GM21360 (cell line): ENCODE data around the gene COL8A2.
"Not testable (repeated sequence)": the region's sequence is repeated elsewhere in the genome, so short reads cannot be mapped to it uniquely, and the experiment has no call there.

Source experiments
- ATAC-seq: cut with Tn5 transposase; IDR thresholded peaks from one replicate; pipeline ENCODE4 v1.9.1; 2021; ENCODE audit warnings: mild to moderate bottlenecking, moderate library complexity; ENCODE audit not compliant: unreplicated experiment

COL8A2 gene

DNA sequence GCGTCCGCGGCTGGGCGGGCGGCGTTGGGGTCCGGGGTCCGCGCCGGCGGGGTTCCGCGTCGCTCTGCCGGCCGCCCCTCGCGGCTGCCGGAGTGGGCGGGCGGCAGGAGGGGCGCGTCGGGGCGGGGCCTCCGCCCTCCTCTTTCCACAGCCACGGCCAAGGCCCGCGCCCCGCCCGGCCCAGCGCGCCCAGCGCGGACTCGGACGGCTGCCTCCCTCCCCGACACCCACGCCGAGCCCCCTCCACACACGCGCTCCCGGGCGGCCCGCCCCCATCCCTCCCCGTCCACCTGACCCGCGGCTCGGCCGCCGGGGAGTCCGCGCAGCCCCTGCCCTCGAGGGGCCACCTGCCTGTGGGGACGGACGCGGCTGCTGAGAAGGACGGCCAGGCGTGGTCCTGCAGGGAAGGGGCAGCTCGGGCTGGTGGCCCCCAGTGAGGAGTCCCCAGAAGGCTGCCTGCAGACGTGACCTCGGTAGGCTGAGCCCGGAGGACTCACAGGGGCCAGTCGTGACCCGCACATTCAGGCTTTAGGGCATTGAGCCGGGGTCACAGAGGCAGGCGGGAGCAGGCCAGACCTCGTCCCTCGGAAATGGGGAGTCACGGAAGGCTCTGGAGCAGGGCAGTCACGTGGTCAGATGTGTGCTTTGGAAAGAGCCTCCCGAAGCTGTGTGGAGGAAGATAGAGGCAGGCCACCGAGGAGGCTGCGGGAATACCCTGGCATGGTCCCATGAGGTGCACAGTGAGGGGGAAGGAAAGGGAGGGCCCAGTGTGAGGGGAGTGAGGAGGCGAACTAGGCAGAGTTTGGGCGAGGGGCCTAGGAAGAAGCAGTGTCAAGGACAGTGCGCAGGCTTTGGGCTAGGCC lies at the start of gene COL8A2:
TSS of gene COL8A2 (minus strand) at position 94 of the 863 bp plus-strand sequence. CDS start 24,980 bp downstream, outside the sequence.
- ATAC-seq = no peak

GRCh38 chr1:36174713-36175112 lies 49.7 kb upstream of the COL8A2 start:
- no peak for ATAC-seq

- ATAC-seq = no peak
Measured at GRCh38 chr1:36172983-36173382, 48.0 kb upstream of the COL8A2 start.

GRCh38 chr1:36172017-36172747 lies 47.2 kb upstream of the COL8A2 start:
- ATAC-seq = no peak

DNA sequence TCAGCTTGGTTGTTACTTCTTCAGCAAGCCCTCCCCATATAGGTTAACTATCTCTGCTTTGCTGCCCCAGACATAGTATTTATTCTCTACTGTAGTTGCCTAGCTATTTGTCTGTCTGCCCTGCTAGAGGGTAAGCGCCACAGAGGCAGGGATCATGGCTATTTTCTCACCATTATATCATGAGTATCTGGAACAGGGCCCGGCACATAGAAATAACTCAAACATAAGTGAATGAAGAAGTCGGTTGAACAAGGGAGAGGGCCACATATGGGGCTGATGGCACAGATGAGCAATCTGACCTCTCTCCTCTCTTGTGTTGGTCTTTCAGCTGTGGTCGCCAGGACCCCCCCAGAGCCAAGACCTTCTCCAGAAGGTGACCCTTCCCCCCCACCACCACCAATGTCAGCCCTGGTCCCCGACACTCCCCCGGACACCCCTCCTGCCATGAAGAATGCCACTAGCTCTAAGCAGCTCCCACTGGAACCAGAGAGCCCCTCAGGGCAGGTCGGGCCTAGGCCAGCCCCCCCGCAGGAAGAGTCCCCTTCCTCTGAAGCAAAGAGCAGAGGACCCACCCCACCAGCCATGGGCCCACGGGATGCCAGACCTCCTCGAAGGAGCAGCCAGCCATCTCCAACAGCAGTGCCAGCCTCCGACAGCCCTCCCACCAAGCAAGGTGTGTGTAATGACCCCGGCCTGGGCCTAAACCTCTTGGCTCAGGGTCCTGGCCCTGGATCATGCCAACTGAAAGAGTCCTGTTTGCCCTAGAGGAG lies 45.8 kb upstream of the COL8A2 start:
- ATAC-seq = no peak

- ATAC-seq = no peak
Measured at GRCh38 chr1:36168514-36168913, 43.5 kb upstream of the COL8A2 start.

- ATAC-seq = no peak
Measured at GRCh38 chr1:36166938-36167905, 42.2 kb upstream of the COL8A2 start.

DNA sequence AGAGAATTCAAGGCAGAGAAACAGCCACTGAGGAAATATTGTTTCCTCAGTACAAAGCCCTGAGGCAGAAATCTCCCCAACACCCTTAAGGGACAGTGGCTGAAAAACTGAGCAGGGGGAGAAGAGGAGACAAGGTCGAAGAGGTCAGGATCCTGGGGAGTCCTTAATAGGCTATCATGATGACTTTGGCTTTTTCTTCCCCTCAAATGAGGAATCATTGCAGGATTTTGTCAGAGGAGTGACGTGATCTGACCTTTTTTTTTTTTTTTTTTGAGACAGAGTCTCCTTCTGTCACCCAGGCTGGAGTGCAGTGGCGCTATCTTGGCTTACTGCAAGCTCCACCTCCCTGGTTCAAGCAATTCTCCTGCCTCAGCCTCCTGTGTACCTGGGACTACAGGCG lies 41.1 kb upstream of the COL8A2 start:
- ATAC-seq = no peak

- no peak for ATAC-seq
Measured at GRCh38 chr1:36165145-36165544, 40.1 kb upstream of the COL8A2 start.

DNA sequence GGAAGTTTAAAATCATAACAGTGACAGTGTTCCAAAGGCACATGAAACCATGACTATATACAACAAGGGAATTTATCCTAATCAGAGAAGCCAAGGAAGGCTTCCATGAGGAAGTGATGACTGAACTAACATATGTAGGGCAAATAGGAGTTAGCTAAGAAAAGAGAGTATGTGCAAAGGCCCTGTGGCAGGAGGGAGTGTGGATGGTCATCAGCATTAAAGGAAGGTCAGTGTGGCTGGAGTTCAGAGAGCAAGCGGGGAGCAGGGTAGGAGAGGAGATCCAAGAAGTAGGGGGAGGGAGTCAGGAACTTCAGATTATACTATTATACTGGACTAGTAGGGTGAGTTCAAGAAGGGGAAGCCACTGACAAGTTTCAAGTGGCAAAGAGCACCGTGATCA lies 39.3 kb upstream of the COL8A2 start:
- no peak for ATAC-seq

DNA sequence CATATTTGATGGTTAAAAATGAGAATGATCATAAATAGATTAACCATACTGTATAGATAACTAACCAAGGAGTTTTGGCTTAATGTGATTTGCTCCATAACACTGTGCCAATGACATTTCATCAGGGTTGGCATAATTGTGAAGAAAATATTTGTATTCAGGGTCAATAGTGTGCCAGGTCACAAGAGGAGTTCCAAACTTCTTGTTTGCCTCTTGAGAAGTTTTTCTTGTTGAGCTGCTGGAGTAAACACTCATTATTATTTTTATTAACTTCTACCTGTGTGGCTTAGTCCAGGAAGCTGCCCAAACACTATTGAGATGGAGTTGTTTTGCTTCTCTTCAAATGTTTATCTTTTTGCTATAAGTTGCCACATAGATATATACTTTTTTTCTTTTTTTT lies 38.4 kb upstream of the COL8A2 start:
- no peak for ATAC-seq

DNA sequence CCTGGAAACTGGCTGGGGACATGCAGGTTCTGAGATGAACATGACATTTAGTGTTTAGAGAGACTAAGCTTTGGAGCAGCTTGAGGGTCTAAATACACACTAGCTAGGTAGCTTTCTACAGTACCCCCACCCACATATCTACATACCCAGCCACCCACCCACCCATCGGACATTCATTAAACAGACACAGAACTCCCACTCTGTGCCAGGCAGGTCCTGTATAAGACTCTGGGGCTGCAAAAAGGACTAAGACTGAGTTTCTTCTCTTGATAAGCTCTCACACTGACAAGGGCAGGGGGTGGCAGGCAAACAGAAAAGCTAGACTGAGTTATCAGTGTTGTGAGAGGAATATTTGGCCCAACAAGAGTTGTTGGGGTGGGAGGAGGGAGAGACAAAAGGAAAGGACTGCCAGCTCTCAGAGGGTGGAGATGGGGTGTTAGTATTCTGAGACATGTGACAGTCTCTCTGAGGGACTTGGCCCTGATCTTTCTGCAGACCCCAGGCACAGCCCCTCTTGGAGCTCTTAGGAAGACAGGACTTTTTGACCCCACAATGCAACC lies 37.7 kb upstream of the COL8A2 start:
- no peak for ATAC-seq

DNA sequence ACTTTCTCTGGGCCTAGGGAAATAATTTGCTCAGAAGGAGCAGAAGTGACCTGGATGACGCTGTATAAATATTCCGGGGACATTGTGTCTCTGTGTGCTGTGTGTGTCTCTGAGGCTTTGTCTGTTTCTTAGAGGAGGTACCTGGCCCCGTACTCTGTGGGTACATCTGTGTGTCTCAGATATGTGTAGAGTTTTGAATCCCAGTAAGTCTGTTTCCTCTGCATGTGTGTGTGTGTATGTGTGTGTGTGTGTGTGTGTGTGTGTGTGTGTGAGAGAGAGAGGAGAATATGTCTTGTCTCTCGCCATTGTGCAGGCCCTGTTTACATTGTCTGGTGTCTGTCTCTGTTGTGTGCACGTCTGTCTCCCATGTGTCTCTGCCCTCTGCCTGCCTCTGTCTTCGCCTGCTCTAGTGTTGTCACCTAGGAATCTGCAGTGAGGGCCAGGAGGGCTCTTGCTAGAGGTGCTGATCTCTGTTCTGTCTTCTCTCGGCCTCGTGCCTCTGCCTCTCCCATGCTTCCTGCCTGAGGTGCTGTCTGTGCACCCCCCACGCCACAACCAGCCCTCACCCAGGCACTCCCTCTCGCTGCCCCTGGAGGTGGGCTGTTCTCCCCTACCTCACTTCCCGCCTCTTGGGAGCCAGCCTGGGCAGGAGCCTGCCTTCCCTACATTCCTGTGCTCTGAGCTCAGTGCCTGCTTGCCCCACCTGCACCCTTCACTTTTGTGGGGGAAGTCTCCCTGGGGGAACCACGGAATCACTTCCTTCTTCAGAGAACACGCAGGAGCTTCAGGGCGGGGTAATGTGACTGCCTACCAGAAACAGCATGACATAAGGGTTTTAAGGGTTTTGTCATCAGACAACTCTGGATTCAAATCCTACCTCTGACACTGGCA lies 36.9 kb upstream of the COL8A2 start:
- ATAC-seq = peak; percentile 38

- no peak for ATAC-seq
Measured at GRCh38 chr1:36160949-36161485, 36.0 kb upstream of the COL8A2 start.

- ATAC-seq = no peak
Measured at GRCh38 chr1:36160388-36160948, 35.4 kb upstream of the COL8A2 start.

GRCh38 chr1:36159614-36160387 lies 34.8 kb upstream of the COL8A2 start:
- ATAC-seq = no peak

DNA sequence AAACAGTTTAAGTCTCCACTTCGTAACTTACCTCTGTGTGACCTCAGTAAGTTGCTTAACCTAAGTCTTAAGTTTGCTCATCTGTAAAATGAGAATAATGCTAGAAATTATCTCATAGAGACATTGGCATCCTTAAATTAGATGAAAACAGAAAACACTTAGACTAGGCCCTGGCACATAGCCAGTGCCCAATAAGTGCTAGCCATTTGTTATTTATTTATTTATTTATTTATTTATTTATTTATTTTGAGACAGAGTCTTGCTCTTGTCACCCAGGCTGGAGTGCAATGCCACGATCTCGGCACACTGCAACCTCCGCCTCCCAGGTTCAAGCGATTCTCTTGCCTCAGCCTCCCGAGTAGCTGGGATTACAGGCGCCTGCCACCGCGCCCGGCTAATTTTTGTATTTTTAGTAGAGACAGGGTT lies 33.8 kb upstream of the COL8A2 start:
- ATAC-seq = not testable (repeated sequence)
